ENCODE measurements around the gene EDN3.

- TF ChIP-seq EP300 (IDR thresholded peaks at IDR 0.05; ENCODE audit: borderline replicate concordance in 1 of 2, low read depth in 2 of 2, low read length in 2 of 2) (no peak), ASH2L (IDR thresholded peaks at IDR 0.05; ENCODE audit: low read length) (no peak), GTF2F1 (IDR thresholded peaks at IDR 0.05; ENCODE audit: borderline replicate concordance, low read depth, low read length) (no peak), TEAD4 (IDR thresholded peaks at IDR 0.05; ENCODE audit: low read depth, low read length) (no peak), TAF1 (IDR thresholded peaks at IDR 0.05; ENCODE audit: low read depth, low read length) (no peak), HDAC6 (IDR thresholded peaks at IDR 0.05; ENCODE audit: low read depth, low read length) (no peak), KDM4A (IDR thresholded peaks at IDR 0.05; ENCODE audit: low read depth, low read length, severe bottlenecking) (no peak), POLR2A (IDR thresholded peaks at IDR 0.05; ENCODE audit: control extremely low read depth in 1 of 2, low read depth in 2 of 2, low read length in 2 of 2) (no peak), RFX5 (IDR thresholded peaks at IDR 0.05; ENCODE audit: borderline replicate concordance, low read depth, low read length) (no peak), RAD21 (IDR thresholded peaks at IDR 0.05 in 1 of 2, conservative IDR thresholded peaks at IDR 0.05 in 1 of 2; ENCODE audit: low read depth in 2 of 2, low read length in 2 of 2) (no peak), FOSL1 (IDR thresholded peaks at IDR 0.05; ENCODE audit: insufficient read depth, low read depth, low read length) (no peak)
- TF ChIP-seq, protein P1, sequence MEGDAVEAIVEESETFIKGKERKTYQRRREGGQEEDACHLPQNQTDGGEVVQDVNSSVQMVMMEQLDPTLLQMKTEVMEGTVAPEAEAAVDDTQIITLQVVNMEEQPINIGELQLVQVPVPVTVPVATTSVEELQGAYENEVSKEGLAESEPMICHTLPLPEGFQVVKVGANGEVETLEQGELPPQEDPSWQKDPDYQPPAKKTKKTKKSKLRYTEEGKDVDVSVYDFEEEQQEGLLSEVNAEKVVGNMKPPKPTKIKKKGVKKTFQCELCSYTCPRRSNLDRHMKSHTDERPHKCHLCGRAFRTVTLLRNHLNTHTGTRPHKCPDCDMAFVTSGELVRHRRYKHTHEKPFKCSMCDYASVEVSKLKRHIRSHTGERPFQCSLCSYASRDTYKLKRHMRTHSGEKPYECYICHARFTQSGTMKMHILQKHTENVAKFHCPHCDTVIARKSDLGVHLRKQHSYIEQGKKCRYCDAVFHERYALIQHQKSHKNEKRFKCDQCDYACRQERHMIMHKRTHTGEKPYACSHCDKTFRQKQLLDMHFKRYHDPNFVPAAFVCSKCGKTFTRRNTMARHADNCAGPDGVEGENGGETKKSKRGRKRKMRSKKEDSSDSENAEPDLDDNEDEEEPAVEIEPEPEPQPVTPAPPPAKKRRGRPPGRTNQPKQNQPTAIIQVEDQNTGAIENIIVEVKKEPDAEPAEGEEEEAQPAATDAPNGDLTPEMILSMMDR (IDR thresholded peaks at IDR 0.05; ENCODE audit: control extremely low read depth in 1 of 3, insufficient read depth in 1 of 3, low read depth in 1 of 3, low read length in 3 of 3) = no peak
These were observed 40.5 kb upstream of the EDN3 start for GRCh38 chr20:59259946-59260345.
